ENCODE data around the gene DUT.

GRCh38 chr15:48388016-48388851 is 57.0 kb downstream of the DUT start:
- TF ChIP-seq CTCF (IDR thresholded peaks at IDR 0.05) (no peak), POLR2A (IDR thresholded peaks at IDR 0.05) (no peak)
